SK-N-DZ (cell line): ENCODE results near the gene CRYBA4.

ENCODE experiments used
- DNase-seq: peaks from one replicate; pipeline ENCODE4 v3.0.0-alpha.2; 2015; ENCODE audit warnings: low spot score

CRYBA4 gene

DNA sequence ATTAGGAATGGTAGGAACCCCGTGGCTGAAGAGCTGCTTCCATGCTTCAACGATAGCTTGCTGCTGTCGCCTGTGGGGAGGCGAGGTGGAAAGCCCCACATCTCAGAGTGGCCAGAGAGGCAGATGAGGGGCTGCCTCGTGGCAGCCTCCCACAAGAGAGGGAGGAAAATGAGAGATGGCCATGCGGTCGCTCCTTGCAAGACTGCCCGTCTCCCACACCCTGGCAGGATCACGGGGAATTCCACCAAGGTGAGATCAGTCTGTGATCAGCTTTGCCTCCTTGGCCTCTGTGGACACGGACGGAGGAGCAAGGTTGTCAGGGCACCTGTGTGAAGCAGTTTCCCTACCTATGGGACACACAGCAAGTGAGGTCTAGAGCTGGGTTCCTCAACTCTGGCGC is 3.0 kb downstream of the CRYBA4 start:
- DNase-seq: no peak

DNA sequence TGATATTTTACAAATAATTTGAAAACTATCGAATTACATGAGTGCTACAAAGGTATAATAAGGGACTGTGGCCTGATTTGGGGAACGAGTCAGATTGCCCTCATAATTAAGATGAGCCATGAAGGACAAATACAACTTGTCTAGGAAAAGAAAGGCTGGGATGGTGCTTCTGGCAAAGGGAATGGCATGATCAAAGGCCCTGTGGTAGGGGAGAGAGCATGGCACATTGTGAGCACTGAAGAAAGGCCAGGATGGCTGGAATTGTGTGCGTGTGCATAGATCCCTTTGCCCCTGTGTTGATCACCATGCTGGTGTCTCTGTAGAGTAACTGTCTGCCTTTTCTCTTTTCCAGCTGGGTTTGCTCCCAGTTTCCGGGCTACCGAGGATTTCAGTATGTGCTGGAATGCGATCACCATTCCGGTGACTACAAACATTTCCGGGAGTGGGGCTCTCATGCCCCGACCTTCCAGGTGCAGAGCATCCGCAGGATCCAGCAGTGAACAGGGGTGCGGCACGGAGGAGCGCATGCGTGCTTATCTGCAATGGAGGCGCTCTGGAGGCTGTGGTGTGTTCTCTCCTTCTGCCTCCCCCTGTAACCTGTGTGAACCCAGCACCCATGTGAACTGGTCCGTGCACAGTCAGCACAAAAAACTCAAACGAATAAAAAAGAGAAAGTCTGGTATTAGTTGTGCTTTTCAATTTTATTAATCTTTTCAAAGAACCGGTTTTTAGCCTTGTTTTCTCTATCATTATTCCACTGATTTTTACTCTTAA is 8.4 kb downstream of the CRYBA4 start:
- no peak for DNase-seq

DNA sequence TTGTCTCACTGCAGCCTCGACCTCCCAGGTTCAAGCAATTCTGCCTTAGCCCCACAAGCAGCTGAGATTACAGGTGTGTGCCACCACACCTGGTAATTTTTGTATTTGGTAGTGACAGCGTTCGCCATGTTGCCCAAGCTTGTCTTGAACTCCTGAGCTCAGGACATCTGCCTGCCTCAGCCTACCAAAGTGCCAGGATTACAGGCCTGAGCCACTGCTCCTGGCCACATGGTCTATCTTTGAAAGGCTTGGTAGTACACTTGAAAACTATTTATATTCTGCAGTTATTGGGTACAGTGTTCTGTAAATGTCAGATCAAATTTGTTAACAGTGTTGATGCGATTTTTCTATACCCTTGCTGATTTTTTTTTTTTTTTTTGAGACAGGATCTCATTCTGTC is 9.5 kb downstream of the CRYBA4 start:
- no peak for DNase-seq

DNA sequence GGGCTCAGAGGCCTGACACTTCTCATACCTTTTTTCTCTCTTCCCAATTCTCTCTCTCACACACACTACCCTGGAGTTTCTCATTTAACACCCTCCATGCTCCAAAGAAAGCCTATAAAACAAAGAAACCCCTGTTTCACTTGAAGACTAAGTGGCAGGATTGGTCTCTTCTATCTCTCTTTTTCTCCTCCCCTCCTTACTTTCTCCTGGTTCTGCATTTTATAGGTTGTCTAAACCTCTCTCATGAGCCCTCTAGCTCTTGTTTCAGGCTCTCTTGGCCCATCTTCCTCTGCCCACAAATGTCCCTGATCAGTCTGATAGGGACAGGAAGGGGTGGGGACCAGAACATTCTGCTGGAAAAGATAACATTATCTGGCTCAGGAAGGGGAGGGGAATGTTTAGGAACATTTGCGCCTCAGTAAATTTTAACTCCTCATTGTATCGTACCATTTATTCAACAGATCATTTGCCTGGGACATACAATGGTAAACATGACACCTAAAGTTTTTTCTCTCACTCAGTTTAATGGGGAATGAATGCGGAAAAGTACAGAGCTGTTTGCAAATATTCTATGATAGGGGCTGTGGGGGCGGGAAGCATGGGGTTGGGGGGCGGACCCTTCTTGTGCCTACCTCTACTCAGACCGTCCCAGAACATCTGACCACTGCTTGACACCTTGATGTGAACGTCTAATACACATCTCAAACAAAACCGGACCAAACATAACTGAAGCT is 10.8 kb downstream of the CRYBA4 start:
- no peak for DNase-seq

DNA sequence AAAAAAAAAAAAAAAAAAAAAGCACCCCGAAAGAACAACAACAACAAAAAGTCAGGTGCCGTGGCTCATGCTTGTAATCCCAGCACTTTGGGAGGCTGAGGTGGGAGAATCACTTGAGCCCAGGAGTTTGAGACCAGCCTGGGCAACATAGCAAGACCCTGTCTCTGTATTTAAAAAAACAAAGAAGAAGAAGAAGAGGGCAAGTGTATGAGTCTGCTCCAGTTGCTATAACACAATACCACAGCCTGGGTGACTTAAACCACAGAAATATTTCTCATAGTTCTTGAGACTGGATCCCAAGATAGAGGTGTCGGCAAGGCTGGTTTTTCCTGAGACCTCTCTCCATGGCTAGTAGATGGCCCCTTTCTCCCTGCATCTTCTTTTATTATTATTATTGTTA is 12.4 kb downstream of the CRYBA4 start:
- no peak for DNase-seq

DNA sequence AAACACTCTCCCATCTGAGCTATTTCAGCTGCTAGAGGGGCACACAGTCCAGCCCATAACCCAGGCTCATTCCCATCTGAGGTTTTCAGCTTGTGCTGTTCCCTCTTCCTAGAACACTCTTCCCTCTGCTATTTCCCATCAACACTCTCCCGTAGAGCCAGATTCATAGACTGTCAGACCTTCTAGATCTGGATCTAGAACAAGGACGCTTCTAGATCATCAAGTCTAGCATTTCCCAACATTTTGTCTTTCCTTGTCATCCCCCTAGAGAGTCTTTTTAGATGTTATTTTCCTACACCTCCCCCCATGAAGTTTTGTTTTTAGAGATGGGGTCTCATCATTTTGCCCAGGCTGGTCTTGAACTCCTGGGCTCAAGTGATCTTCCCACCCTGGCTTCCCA is 13.4 kb downstream of the CRYBA4 start:
- DNase-seq: no peak

DNA sequence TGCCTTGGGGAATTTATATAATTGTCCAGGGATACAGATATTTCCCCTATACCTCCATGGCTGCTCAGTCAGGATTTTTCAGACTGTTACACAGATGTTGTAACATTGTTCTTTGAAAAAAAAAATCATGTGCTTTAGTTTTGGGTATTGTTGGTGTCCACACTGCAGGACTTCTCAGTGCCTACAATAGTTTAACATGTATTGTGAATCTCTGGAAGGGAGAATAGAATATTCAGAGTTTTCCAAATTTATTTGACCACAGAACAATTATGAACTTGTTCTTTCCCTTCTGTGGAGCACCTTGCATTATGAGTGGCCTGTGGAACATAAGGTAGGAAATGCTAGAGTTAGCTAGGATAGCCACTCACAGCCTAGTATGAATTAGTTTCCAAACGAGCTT is 14.5 kb downstream of the CRYBA4 start:
- no peak for DNase-seq

DNA sequence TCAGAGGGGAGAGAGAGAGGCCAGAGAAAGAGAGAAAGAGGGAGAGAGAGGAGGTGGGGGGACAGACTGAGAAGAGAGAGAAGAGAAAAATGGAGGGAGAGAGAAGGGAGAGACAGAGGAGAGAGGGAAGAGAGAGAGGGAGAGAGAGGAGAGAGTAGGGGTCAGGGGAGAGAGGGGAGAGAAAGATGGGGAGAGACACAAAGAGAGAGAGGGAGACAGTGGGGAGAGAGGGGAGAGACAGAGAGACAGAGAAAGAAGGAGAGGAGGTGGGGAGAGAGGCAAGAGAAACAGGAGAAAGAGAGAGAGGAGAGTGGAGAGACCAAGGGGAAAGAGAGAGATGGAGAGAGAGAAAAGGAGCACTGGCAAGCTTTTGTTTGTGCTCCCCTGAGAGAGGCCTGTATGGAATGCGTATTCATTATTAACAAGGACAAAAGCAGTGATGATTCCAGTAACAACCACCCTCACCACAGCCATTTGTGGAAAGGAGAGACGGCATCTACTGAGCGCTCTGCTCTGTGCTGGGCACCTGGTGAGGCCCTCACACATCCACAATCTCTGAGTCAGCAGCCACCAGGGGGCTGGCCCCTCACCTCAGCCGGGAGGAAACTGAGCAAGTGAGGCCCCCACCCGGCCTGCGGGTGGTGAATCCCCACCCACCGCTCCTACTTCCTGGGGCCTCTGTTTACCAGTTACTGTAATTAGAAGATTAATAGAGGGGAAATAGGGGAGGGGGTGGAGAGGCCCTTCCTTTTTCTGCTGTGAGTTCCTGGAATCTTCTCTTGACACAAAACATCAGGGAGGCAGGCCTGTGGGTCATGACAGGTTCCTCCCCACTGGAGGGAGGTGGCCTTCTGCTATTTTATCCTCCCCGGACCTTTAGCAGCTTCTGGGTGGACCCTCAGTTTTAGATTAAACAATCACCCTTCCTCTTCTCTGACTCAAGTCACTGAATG is 21.0 kb downstream of the CRYBA4 start:
- no peak for DNase-seq

DNA sequence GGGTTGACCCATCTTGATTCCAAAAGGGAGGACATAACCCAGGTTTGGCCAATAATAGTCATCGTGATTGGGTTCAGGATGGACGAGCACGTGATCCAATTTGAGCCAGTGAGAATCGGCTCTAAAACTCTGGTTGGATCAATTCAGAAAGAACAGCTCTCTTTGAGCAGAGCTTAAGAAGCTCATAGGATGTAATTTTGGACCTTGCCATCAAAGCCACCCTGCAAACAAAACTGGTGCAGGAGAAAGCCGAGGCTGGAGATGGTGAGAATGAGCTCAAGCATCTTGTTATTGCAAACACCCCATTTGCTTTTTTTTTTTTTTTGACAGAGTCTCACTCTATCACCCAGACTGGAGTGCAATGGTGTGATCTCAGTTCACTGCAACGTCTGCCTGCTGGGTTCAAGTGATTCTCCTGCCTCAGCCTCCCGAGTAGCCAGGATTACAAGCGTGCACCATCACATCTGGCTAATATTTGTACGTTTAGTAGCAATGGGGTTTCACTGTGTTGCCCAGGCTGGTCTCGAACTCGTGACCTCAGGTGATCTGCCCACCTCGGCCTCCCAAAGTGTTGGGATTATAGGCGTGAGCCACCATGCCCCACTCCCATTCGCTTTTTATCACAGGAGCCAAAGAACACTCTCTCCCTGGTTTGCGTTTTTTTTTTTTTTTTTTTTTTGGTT is 21.8 kb downstream of the CRYBA4 start:
- no peak for DNase-seq

DNA sequence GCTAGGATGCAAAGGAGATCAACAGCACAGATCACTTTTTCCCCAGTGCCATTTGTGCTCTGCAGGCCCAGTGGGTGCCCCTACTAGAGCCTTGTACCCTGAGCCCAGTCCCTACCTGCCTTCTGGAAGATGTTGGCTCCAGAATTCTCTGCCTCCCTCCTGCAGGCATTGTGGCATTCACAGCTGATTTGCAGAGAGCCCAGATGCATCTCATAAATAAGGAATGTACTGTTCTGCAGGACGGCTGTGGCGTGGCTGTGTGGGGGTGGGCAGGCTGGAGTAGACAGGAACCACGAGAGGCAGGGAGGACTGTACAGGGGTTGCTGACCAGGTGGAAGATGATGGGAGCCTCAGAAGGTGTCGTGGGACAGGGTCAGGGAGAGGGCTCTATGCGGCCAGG is 24.4 kb downstream of the CRYBA4 start:
- no peak for DNase-seq

DNA sequence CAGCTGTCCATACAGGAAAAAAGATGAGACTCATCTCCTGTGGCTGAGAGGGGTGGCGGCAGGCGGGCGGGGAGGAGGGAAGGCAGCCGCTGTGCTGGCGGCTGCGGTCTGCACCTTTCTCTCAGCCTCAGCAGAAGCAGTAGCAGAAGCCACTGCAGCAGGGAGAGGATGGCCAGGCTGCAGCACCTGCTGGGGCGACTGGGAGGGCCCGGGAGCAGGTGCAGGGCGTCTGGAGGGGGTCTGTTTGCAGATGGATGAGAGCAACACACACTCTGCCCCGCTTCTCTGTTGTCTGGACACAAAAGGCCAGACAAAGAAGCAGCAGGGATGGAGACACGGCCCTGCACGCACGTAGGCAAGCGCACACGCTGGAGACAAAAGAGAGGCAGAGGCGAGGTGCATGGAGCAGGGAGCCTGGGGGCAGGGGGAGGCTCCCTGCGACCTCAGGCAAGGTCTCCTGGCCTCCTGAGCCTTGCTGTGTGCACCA is 26.3 kb downstream of the CRYBA4 start:
- DNase-seq: peak; percentile 90

DNA sequence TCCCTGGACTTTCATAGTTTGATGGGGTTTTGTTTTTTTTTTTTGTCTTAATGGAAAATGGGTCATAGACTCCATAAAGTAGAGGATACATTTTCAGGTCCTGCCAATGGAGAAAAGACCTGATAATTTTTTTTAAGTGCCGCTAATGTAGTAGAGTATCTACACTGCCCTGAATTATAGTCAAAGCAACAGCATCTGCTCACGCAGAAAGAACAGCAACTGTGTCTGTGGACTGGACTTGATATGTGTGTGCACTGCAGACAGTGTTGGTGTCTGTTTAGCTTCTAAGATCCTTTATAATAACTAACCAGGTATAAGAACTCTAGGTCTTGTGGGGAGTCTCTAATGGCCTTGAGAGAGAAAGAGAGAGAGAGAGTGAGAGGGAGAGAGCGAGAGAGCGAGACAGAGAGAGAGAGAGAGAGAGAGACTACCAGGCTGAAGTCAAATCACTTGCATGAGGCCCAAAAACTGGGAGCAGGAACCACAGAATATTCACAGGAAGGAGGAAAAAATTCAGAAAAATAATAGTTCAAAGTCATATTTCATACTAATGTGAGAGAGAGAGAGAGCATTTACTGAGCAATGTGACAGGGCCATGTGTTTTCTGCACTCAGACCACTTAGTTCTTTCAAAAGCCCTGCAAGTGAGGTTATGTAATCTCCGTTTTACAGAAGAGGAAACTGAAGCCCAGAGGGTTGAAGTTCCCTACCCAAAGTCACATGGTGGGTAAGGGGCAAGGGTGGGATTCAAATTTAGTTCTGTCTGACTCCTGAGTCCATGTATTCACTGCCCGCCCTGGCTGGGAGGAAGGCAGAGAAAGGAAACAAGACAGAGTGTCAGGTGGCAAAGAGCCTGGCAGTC is 27.0 kb downstream of the CRYBA4 start:
- DNase-seq: peak; percentile 56

DNA sequence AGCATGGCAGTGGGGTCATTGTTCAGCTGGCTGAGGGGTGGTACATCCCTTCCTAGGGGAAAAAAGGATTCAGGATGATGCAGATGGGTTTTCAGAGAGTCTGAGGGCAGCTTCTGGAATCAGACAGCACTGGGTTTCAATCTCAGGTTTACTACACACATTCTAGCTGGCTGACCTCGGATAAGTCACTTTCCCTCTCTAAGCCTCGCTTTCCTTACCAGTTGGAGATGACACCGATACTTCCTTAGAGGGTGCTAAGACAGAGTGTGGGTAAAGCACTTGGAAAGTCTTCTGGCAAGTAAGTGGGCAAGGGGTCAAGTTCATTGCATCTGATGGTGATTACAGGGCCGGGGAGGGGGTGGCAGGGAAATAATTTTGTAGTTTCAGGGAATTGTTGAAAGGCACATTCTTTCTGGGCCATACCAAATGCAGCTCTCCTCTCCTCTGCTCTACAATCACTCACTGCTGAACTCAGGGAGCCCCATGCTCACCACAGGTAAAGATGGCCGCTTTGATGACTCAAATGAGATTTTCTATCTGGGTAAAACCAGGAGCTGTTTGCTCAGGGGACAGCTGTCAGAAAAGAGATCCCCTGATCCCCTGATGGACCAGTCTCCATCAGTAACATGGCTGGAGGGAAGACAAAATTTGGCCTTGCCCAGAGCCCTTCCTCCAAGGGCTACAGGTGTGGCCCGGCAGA is 29.1 kb downstream of the CRYBA4 start:
- DNase-seq: no peak

DNA sequence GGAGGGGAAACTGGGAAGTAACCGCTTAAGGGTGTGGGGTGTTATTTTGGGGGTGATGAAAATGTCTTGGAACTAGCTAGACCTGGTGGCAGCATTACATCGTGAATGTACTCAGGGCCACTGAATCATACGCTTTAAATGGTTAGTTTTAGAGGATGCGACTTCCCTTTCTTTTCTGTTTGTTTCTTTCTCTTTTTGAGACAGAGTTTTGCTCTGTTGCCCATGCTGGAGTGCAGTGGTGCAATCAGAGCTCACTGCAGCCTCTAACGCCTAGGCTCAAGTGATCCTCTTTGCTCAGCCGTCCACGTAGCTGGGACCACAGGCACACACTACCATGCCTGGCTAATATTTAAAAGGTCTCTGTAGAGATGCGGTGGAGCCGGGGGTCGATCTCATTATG is 30.1 kb downstream of the CRYBA4 start:
- DNase-seq: no peak

DNA sequence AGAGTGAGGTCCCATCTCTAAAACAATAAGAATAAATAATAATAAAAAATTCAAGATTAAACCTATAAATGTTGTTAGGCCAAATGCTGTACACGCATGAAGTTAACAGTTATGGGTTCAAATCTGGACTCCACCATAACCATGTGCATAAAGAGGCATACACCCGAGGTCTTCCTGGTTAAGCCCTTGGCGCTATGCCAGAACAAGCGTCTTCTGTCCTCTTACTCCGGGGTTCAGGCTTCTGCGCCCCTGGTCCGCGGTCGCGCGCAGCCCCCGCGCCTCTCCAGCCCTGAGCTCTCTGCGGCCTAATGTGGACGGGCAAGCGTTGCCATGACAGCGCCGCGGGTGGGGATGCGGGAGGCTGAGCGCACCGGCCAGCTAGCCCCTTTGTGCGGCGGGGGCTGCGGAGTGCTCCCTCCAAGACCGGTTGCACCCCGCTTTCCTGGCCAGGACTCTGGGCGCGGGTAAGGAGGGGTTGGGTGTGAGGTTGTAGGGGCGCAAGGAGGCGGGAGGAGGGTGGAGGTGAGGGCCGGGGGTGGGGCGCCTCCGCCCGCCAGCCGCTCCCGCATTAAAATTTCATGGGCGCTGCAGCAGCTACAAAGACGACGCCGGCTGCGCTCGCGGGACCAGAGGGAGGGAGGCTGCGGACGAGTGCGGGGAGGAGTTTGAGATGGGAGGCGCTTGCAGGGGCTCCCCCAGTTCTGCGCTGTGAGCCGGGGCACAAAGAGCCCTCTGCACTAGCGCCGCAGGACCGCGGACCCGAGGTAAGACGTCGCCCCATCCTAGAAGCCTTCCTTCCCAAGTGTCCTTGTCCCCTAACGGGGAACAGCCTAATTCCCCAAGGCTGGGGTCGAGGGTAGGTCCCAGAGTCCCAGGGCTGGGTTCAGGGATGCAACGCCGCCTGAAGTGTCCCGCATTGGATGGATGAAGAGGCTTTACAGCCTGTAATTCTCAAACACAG is 35.4 kb downstream of the CRYBA4 start, which contains the start of gene MIAT:
Gene MIAT, plus strand, starts transcription at position 698 of the 961 bp plus-strand sequence.
- peak; percentile 70 for DNase-seq

DNA sequence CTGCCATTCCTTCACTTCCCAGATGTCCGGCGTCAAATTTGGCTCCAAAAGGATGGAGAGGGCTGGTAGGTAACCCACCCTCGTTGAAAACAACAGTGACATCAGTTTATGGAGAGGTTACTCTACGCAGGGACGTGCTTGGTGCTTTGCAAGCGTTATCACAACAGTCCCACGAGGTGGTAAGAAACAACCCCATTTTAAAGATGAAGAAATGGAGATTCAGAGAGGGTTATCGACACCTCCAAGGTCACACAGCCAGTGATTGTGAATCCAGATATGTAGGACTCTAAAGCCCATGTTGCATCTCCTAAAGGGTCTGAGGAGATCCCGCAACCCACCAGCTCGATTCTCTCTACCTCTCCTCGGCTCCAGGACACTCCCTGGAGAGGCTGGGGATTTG is 36.4 kb downstream of the CRYBA4 start:
- no peak for DNase-seq

DNA sequence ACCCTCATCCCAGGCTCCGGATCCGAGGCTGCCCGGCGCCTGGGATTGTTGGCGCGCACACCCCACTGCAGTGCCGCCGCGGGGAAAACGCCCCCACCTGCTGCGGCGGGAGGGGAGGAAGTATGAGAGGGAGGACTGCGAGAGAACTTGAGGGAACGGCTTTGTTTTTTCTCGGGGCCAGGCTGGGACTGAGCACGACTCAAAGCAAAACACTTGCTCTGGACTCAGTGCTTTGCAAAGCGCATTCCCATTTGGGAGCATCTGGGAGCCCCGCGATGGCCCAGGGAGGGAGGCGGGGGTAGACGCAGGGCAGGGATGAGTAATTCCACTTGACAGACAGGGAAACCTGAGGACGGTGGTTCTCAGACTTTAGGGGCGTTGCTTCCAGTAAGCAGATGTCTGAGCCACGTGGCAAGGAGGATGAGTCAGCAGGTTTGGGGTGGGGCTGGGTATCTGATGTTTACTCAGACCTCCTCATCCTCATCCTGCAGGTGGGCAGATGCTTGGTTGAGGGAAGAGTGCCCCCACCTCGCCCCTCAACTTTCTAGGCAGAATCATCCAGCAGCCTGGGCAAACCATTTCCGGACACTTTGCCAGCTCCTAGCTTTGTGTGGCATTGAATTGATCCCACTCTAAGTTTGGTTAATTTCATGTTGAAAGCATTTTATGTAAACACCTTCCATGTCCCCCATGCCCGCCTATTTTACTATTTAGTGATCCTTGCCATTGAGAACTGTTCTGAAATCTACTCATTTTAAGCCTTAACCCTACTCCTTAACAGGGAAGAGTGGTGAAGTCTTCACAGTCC is 37.1 kb downstream of the CRYBA4 start:
- peak; percentile 92 for DNase-seq

DNA sequence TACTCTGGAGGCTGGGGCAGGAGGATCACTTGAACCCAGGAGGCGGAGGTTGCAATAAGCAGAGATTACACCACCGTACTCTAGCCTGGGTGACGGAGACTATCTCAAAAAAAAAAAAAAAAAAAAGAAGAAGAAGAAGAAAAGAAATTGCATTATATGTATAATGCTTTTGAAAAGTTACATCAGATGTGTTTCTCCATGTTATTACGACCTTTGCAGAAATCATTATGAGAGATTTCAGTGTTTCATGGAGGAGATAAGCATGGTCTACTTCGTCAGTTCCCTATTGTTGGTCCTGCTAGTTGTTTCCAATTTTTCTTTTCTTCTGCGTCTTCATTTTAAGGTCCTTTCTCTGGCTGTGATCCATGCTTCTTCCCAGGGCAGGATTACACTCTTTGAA is 38.6 kb downstream of the CRYBA4 start:
- DNase-seq: no peak
